ENCODE measurements around the gene DOK4. TPM values are rescaled to one million over a fixed set of nuclear protein-coding genes. Genes with fewer than 3 reads are reported as not detected.

The DOK4 gene
- total and polyA plus RNA-seq, 2 of the 8 experiments (the other 6 are each of a cell fraction or from before 2014, with no cell fraction given): 24.0 to 28.9 TPM

- DNase-seq (ENCODE audit: low read depth in 1 of 2, low spot score in 2 of 2) (no peak), FAIRE-seq (no peak)
- no peak overlapping the region for H4K8ac ChIP-seq (ENCODE audit: extremely low read depth, insufficient read depth, low read length)
- H2BK5ac ChIP-seq (ENCODE audit: low read depth, low read length): no peak overlapping the region
- H2BK120ac ChIP-seq (replicated peaks; ENCODE audit: low read depth, low read length): no peak overlapping the region
- no peak overlapping the region for H3K4me2 ChIP-seq (ENCODE audit: insufficient read depth in 1 of 2, low read depth in 2 of 2, low read length in 2 of 2)
- no peak overlapping the region for H3K4me3 ChIP-seq (ENCODE audit: extremely low read depth in 1 of 4, insufficient read depth in 2 of 4, low read depth in 3 of 4, low read length in 4 of 4)
- 95% methylated on average over 8 of the region's 8 CpGs; no CpG with 5 or more reads in 1 of the 2 experiments for WGBS, 2 experiments (ENCODE audit: extremely low coverage in 1 of 2, insufficient coverage in 1 of 2, insufficient read length in 1 of 2, insufficient replicate concordance in 2 of 2, low coverage in 1 of 2, low lambda C conversion rate in 2 of 2, missing lambda C conversion rate in 1 of 2)
- no peak overlapping the region for H2BK15ac ChIP-seq (ENCODE audit: low read length)
- no peak overlapping the region for H2AK5ac ChIP-seq (ENCODE audit: low read depth, low read length)
- H3K4ac ChIP-seq (replicated peaks; ENCODE audit: insufficient read length, low read depth, low read length): no peak overlapping the region
- peaks cover 0 to 2% (median 0%) of the 10 kb centered on the region in 4 experiments; a peak in 3 of 7 replicates for H3K27me3 ChIP-seq (replicated peaks in 1 of 4; ENCODE audit: control insufficient read depth in 3 of 4, extremely low read depth in 1 of 4, insufficient read depth in 3 of 4, low read length in 3 of 4)
- H3K14ac ChIP-seq (ENCODE audit: insufficient read length): no peak overlapping the region
- no peak overlapping the region for H3K23ac ChIP-seq (ENCODE audit: insufficient read length)
- no peaks in the 10 kb centered on the region; a peak in 1 of 8 replicates for H3K36me3 ChIP-seq (ENCODE audit: control insufficient read depth in 2 of 4, insufficient read depth in 4 of 4, low read length in 3 of 4)
- H3K23me2 ChIP-seq (ENCODE audit: low read depth, low read length): no peaks in the 10 kb centered on the region
- H3K4me1 ChIP-seq (replicated peaks in 1 of 4; ENCODE audit: control insufficient read depth in 3 of 4, insufficient read depth in 4 of 4, low read length in 3 of 4): peaks cover 0 to 5% (median 3%) of the 10 kb centered on the region in 4 experiments; a peak in 6 of 7 replicates
- no peak overlapping the region for H3K56ac ChIP-seq (replicated peaks; ENCODE audit: insufficient read length, low read depth, low read length)
- H4K91ac ChIP-seq (replicated peaks; ENCODE audit: insufficient read length, low read length): no peak overlapping the region
- no peak overlapping the region for H3K27ac ChIP-seq (ENCODE audit: low read depth, low read length)
- ChIA-PET POLR2A (ENCODE audit: partially characterized antibody) (interaction anchor here (0.6 to 1.4 kb wide), 3 partner anchors 52 to 239 kb away, joined by 3 to 5 read pairs (median 3); no protein-coding TSS in a partner anchor), CTCF (ENCODE audit: partially characterized antibody) (interaction anchor here (0.6 to 13.9 kb wide), 19 partner anchors 12 to 511 kb away, joined by 3 to 210 read pairs (median 4); partner anchors contain the start of genes CIAPIN1, COQ9 and POLR2C)
- no peak overlapping the region for H2BK20ac ChIP-seq (ENCODE audit: low read length)
- H3K9ac ChIP-seq (replicated peaks in 1 of 4; ENCODE audit: extremely low read depth in 1 of 4, low read depth in 3 of 4, low read length in 3 of 4): no peak overlapping the region
- peaks cover 0 to 2% of the 10 kb centered on the region in 2 experiments for H4K20me1 ChIP-seq (replicated peaks in 1 of 2; ENCODE audit: control insufficient read depth in 1 of 2, insufficient read depth in 2 of 2, low read length in 2 of 2)
- no peaks in the 10 kb centered on the region for H3K79me2 ChIP-seq (ENCODE audit: control insufficient read depth in 1 of 2, insufficient read depth in 2 of 2, low read length in 2 of 2)
- H4K5ac ChIP-seq (ENCODE audit: insufficient read length, low read depth, low read length): no peak overlapping the region
- H2AFZ ChIP-seq (ENCODE audit: low read length): no peak overlapping the region
- H2BK12ac ChIP-seq (ENCODE audit: low read depth, low read length): no peak overlapping the region
- no peaks in the 10 kb centered on the region for H3K9me3 ChIP-seq (ENCODE audit: insufficient read depth in 2 of 2, low read depth in 1 of 2, low read length in 1 of 2)
- no peaks in the 10 kb centered on the region for H3K79me1 ChIP-seq (ENCODE audit: low read depth, low read length)
- no peak overlapping the region for H3K18ac ChIP-seq (ENCODE audit: extremely low read depth, low read length)
- TF ChIP-seq EP300 (IDR thresholded peaks at IDR 0.05; ENCODE audit: borderline replicate concordance in 1 of 2, low read depth in 2 of 2, low read length in 2 of 2) (no peak), ASH2L (IDR thresholded peaks at IDR 0.05; ENCODE audit: low read length) (no peak), YY1 (IDR thresholded peaks at IDR 0.05; ENCODE audit: low read depth, low read length) (no peak), PHF8 (conservative IDR thresholded peaks at IDR 0.05; ENCODE audit: low read depth, low read length) (no peak), SAP30 (IDR thresholded peaks at IDR 0.05; ENCODE audit: insufficient read depth, insufficient replicate concordance, low read length) (no peak)
Observed at GRCh38 chr16:57522960-57523359, 36.7 kb upstream of the DOK4 start.

Measured in H1 (cell line).